Suprapubic skin (tissue), 4 donors: Measurements from ENCODE around the gene AKR1C1. TPM values are rescaled to one million over a fixed set of nuclear protein-coding genes. Genes with fewer than 3 reads are reported as not detected.

Experiments
- DNase-seq, 2 donors: peaks; one replicate each; pipeline ENCODE4 v3.0.0-alpha.2; 2019; ENCODE audit warnings: low spot score in 2 of 2
- H3K27ac ChIP-seq: fragments of 200-600 bp; sonication (generic); one replicate; pipeline ENCODE4 v1.5.1; 2019
- H3K27me3 ChIP-seq: fragments of 200-600 bp; sonication (generic); one replicate; pipeline ENCODE4 v1.5.1; 2019
- H3K36me3 ChIP-seq: fragments of 200-600 bp; sonication (generic); one replicate; pipeline ENCODE4 v1.5.1; 2019
- H3K4me1 ChIP-seq: fragments of 200-600 bp; sonication (generic); one replicate; pipeline ENCODE4 v1.5.1; 2019
- H3K4me3 ChIP-seq: fragments of 200-600 bp; sonication (generic); one replicate; pipeline ENCODE4 v1.5.1; 2019; ENCODE audit warnings: mild to moderate bottlenecking
- H3K9me3 ChIP-seq: fragments of 200-600 bp; sonication (generic); one replicate; pipeline ENCODE4 v1.5.1; 2019
- EP300 ChIP-seq: sonication (generic); formaldehyde crosslinking; IDR thresholded peaks from one replicate; pipeline ENCODE4 v1.6.1; 2017; ENCODE audit warnings: antibody characterized with exemption
- POLR2A ChIP-seq, 2 donors: fragments of 450-650 bp; IDR thresholded peaks; one replicate each; pipeline ENCODE4 v1.6.1; 2017; ENCODE audit warnings: antibody characterized with exemption in 2 of 2, mild to moderate bottlenecking in 2 of 2, moderate library complexity in 2 of 2
- POLR2AphosphoS5 ChIP-seq, 3 donors: sonication (generic); formaldehyde crosslinking; IDR thresholded peaks; one replicate each; pipeline ENCODE4 v1.6.1; 2017; ENCODE audit warnings: antibody characterized with exemption in 3 of 3
- WGBS: methylation state at CpG from one replicate; pipeline ENCODE4 v1.1.5; 2018; 5-methylcytosine and 5-hydroxymethylcytosine counted together
- total RNA-seq, 4 donors: library from RNA; depleted of rRNA; stranded (reverse); fragments of >200 nt; gene quantifications; one replicate each; pipeline ENCODE4 v1.1.0, GENCODE V29; 2016
- TF ChIP-seq, protein P1 (sequence below), 2 donors: fragments of 200-600 bp in 1 of 2; fragments of 450-650 bp in 1 of 2; sonication (generic) in 1 of 2; IDR thresholded peaks; one replicate each; pipeline ENCODE4 v1.5.1; 2016 to 2019; ENCODE audit warnings: antibody characterized with exemption in 2 of 2, mild to moderate bottlenecking in 1 of 2, moderate library complexity in 1 of 2

The AKR1C1 gene
- total RNA-seq, 4 donors from 2014 or later, result 23.3 to 61.7 (median 32.6) TPM

DNA sequence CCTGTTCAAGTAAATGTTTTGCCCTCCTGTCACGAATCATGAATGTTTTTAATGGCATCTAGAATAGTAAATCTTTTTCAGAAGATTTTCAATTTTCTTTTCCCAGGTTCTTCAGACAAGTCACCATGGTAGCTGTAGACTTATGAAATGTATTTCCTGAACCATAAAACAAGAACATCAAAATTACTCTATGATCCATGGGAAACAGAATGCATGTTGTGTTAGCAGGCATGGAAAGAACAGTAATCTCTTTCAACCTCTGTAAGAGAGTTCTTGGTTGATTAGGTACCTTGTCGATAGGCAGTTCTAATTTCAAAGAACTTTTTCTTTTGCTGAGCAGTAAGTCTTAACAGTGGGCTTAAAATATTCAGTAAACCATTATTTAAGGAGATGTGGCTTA, 17.6 kb downstream of the AKR1C1 start:
- TF ChIP-seq POLR2AphosphoS5 (IDR thresholded peaks at IDR 0.05) (no peak), POLR2A (IDR thresholded peaks at IDR 0.05) (no peak)
- WGBS, result 93% methylated on average over 2 of the region's 2 CpGs
- Histone ChIP-seq H3K9me3 (no peaks in the 10 kb centered on the region), H3K4me1 (peaks cover 5% of the 10 kb centered on the region), H3K36me3 (no peaks in the 10 kb centered on the region), H3K27me3 (no peaks in the 10 kb centered on the region), H3K27ac (no peak overlapping the region), H3K4me3 (no peak overlapping the region)
- no peak for DNase-seq

DNA sequence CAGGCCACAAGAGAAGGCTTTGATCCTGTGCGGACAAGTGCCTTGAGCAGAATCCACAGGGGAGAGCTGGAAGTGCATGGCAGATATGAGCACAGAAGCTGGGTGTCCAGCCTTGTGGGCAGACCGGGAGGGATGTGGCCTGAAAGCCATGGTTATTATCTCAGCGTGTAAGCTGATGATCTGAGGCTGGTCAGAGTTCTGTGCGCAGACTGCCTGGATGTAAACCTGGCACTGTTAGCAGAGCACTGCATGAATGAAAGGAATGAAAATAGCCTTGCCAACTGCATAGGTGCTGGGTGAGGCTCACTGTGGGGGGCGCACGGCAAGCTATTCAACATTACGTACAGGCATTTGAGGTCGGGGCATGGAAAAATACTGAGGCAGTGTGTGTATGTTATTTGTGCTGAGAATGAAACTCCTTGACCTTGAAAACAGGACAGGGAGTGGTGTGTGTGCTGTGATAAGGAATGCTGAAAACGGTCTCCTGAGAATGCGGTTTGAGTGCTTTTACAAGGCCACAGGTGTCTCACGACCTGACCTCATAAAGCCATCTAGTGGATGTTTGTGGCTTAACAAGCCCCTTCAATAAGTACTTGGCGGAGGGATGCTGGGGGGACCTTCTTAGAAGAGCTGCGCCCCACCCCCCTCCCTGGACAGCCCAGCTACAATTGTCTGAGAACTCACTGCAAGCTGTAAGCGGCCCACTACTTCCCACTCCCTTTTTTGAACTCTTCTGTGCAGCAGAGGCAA, 18.7 kb downstream of the AKR1C1 start:
- H3K27me3 ChIP-seq, result no peaks in the 10 kb centered on the region
- H3K9me3 ChIP-seq, result no peaks in the 10 kb centered on the region
- DNase-seq, result no peak
- H3K4me3 ChIP-seq, result no peak overlapping the region
- 66% methylated on average over 14 of the region's 14 CpGs for WGBS
- TF ChIP-seq, protein P1, sequence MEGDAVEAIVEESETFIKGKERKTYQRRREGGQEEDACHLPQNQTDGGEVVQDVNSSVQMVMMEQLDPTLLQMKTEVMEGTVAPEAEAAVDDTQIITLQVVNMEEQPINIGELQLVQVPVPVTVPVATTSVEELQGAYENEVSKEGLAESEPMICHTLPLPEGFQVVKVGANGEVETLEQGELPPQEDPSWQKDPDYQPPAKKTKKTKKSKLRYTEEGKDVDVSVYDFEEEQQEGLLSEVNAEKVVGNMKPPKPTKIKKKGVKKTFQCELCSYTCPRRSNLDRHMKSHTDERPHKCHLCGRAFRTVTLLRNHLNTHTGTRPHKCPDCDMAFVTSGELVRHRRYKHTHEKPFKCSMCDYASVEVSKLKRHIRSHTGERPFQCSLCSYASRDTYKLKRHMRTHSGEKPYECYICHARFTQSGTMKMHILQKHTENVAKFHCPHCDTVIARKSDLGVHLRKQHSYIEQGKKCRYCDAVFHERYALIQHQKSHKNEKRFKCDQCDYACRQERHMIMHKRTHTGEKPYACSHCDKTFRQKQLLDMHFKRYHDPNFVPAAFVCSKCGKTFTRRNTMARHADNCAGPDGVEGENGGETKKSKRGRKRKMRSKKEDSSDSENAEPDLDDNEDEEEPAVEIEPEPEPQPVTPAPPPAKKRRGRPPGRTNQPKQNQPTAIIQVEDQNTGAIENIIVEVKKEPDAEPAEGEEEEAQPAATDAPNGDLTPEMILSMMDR (IDR thresholded peaks at IDR 0.05), result no peak
- TF ChIP-seq POLR2A (IDR thresholded peaks at IDR 0.05), result no peak
- no peaks in the 10 kb centered on the region for H3K36me3 ChIP-seq
- peaks cover 5% of the 10 kb centered on the region for H3K4me1 ChIP-seq
- H3K27ac ChIP-seq, result no peak overlapping the region

DNA sequence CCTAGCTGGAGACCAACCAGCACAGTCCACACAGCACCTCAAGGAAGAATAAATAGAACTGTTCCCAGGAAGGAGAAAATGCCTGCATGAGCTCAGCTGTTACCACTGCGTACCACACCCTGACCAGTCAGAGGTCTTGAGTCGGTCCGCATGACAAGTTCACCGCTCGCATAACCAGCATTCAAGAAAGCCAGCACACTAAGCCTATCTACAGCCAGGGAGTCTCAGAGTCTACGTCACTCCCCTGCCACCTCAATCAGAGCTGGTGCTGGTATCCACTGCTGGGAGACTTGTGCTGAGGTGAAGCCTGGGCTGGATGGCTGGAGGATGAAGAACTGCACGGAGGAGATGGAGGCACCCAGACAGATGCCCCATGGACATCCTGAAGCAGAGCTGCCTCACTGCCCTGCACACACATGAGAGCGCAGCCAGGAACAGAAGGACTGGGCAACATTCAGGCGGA, 19.6 kb downstream of the AKR1C1 start:
- DNase-seq, result no peak

DNA sequence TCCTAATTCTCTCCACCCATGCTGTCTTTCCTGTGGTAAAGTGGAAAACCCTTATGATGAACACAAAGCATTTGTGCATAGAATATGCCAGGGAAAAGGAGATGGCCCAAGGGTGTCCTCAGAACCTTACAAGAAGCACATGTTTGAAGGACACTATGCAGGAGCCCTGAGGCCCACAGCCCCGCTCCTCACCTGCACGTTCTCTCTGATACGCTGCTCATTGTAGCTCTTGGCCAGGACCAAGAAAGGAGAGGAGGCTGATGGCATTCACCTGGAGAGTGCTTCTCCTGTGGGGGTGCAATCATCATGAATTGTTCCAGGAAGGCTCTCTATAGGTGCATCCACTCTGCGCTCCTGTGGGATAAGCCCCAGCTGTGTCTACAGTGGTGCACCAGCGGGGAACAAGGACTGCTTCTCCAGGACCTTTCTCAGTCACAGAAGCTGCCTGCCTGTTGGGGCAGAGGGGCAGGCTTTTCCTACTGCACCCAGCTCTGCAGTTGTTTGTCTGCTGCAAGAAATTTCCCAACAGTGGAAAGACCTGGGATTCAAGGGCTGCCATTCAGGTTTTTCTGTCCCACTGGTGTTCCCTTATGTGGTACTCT, 20.5 kb downstream of the AKR1C1 start:
- 89% methylated on average over 5 of the region's 5 CpGs for WGBS
- H3K36me3 ChIP-seq, result no peaks in the 10 kb centered on the region
- H3K27ac ChIP-seq, result no peak overlapping the region
- no peaks in the 10 kb centered on the region for H3K27me3 ChIP-seq
- H3K9me3 ChIP-seq, result no peaks in the 10 kb centered on the region
- no peak overlapping the region for H3K4me3 ChIP-seq
- TF ChIP-seq POLR2AphosphoS5 (IDR thresholded peaks at IDR 0.05), result no peak
- TF ChIP-seq, protein P1 (IDR thresholded peaks at IDR 0.05), result no peak
- TF ChIP-seq POLR2A (IDR thresholded peaks at IDR 0.05), result no peak
- no peak for TF ChIP-seq EP300
- DNase-seq, result no peak
- H3K4me1 ChIP-seq, result peaks cover 5% of the 10 kb centered on the region

More for the DNA sequence above, 19.6 kb downstream of the AKR1C1 start:
- TF ChIP-seq POLR2A (IDR thresholded peaks at IDR 0.05), result no peak
- TF ChIP-seq, protein P1 (IDR thresholded peaks at IDR 0.05), result no peak
- no peak for TF ChIP-seq EP300
- no peak for TF ChIP-seq POLR2AphosphoS5 (IDR thresholded peaks at IDR 0.05)
- peaks cover 5% of the 10 kb centered on the region for H3K4me1 ChIP-seq
- H3K27me3 ChIP-seq, result no peaks in the 10 kb centered on the region
- H3K9me3 ChIP-seq, result no peaks in the 10 kb centered on the region
- H3K36me3 ChIP-seq, result no peaks in the 10 kb centered on the region
- H3K27ac ChIP-seq, result no peak overlapping the region
- WGBS, result 91% methylated on average over 9 of the region's 9 CpGs
- H3K4me3 ChIP-seq, result no peak overlapping the region

DNA sequence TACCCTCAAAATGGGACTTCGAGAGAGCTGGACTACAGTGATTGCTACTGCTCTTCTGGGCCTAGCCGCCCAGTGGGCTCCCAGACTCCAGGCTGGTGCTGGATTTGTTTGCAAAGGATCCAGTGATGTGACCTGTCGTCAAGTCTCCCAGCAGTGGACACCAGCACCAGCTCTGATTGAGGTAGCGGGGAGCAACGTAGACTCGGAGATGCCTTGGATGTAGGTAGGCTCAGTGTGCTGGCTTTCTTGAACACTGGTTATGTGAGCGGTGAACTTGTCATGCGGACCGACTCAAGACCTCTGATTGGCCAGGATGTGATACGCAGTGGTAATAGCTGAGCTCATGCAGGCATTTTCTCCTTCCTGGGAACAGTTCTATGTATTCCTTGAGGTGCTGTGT, 21.0 kb downstream of the AKR1C1 start:
- H3K27me3 ChIP-seq, result no peaks in the 10 kb centered on the region
- H3K27ac ChIP-seq, result no peak overlapping the region
- H3K36me3 ChIP-seq, result no peaks in the 10 kb centered on the region
- 95% methylated on average over 10 of the region's 10 CpGs for WGBS
- H3K4me3 ChIP-seq, result no peak overlapping the region
- H3K9me3 ChIP-seq, result no peaks in the 10 kb centered on the region
- no peak for DNase-seq
- no peak for TF ChIP-seq EP300
- TF ChIP-seq, protein P1 (IDR thresholded peaks at IDR 0.05), result no peak
- TF ChIP-seq POLR2A (IDR thresholded peaks at IDR 0.05), result no peak
- TF ChIP-seq POLR2AphosphoS5 (IDR thresholded peaks at IDR 0.05), result no peak
- H3K4me1 ChIP-seq, result peaks cover 5% of the 10 kb centered on the region
